Kidney (tissue), 14 donors: ENCODE measurements around the gene ITPKA. TPM values are rescaled to one million over a fixed set of nuclear protein-coding genes. Genes with fewer than 3 reads are reported as not detected.

Experiments used
- DNase-seq, 5 donors: peaks; one replicate each; pipeline ENCODE4 v3.0.0-alpha.2; 2013 to 2020
- FAIRE-seq: peaks from 2 replicates; lab custom pipeline; 2012; peaks lifted over from hg19 to GRCh38; lab: Jason Lieb, UNC
- H3K27ac ChIP-seq, 2 donors: one replicate each; pipeline ENCODE4 v1.7.0; 2013; ENCODE audit warnings: low read depth in 2 of 2, low read length in 2 of 2, inconsistent platforms in 1 of 2
- H3K27me3 ChIP-seq: one replicate; pipeline ENCODE4 v1.7.1; 2013; ENCODE audit warnings: low read length, inconsistent platforms; ENCODE audit not compliant: control insufficient read depth, insufficient read depth
- H3K36me3 ChIP-seq, 3 donors: one replicate each; pipeline versions ENCODE4 v1.7.0 to v1.7.1; 2013; ENCODE audit warnings: low read length in 3 of 3, control low read depth in 1 of 3, inconsistent platforms in 1 of 3; ENCODE audit not compliant: insufficient read depth in 3 of 3, control insufficient read depth in 2 of 3
- H3K4me1 ChIP-seq, 3 donors: one replicate each; pipeline versions ENCODE4 v1.7.0 to v1.7.1; 2013; ENCODE audit warnings: low read length in 3 of 3, inconsistent platforms in 1 of 3, low read depth in 1 of 3; ENCODE audit not compliant: control insufficient read depth in 2 of 3, insufficient read depth in 2 of 3
- H3K4me3 ChIP-seq, 3 donors: one replicate each; pipeline versions ENCODE4 v1.7.0 to v1.8.1; 2013; ENCODE audit warnings: low read length in 3 of 3, control low read depth in 1 of 3, inconsistent platforms in 1 of 3
- H3K9ac ChIP-seq, 3 donors: one replicate each; pipeline versions ENCODE4 v1.7.0 to v1.7.1; 2013; ENCODE audit warnings: low read length in 3 of 3, control low read depth in 1 of 3, inconsistent platforms in 1 of 3
- H3K9me3 ChIP-seq, 3 donors: one replicate each; pipeline versions ENCODE4 v1.7.0 to v1.7.1; 2013; ENCODE audit warnings: low read length in 3 of 3, control low read depth in 1 of 3, inconsistent platforms in 1 of 3; ENCODE audit not compliant: control insufficient read depth in 2 of 3, insufficient read depth in 1 of 3
- intact Hi-C: fragments of 100-400 bp; cut with DNase I; formaldehyde crosslinking; loops from one replicate; pipeline ENCODE4 v1.11.1; 2022
- polyA plus RNA-seq: library from polyadenylated mRNA; stranded (reverse); fragments of 350-450 nt; fragmentation: Illumina TruSeq; extraction: RNeasy Lipid Tissue Mini Kit (QIAGEN cat#74804); gene quantifications from one replicate; pipeline ENCODE4 v1.2.3, GENCODE V29; 2014; ENCODE audit warnings: low read depth, low replicate concordance; ENCODE audit not compliant: insufficient read depth
- total RNA-seq: library from RNA; stranded (reverse); fragmentation: NEBNext Ultra II Directional; extraction: Animal tissue kit (Norgen Biotek cat#: 25700); gene quantifications from one replicate; pipeline ENCODE4 v1.2.1, GENCODE V29; 2021
- TF ChIP-seq, protein P1 (sequence below): IDR thresholded peaks from 3 replicates; pipeline ENCODE4 v1.5.1; 2012; ENCODE audit warnings: mild to moderate bottlenecking, moderate library complexity, borderline replicate concordance; ENCODE audit not compliant: insufficient read depth; ENCODE audit errors: extremely low read depth
- donor health status: control.
- donor health status: control.
- donor health status: control.
- donor health status: control.
- donor health status: control.
- donor health status: DM: yes; HTN: yes; CAD: no.
- donor health status: Normal renal cell carcinoma (clear cell type).

The ITPKA gene
- total and polyA plus RNA-seq, 2 donors from 2014 or later, result 0.66 TPM; not detected in 1

DNA sequence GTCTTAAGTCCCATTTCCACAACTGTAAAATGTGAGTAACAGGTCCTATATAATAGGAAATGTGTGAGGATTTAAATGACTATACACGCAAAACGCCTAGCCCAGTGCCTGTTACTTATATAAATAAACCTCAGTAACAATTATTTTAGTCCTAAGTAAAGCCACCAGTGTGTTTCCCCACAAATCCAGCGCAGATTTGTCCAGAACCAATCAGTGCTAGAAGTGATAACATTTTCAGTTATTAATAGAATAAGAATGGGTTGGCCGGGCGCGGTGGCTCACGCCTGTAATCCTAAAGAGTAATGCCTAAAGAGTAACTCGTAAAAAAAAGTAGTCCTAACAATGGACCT is 49.8 kb downstream of the ITPKA start:
- FAIRE-seq, result no peak

DNA sequence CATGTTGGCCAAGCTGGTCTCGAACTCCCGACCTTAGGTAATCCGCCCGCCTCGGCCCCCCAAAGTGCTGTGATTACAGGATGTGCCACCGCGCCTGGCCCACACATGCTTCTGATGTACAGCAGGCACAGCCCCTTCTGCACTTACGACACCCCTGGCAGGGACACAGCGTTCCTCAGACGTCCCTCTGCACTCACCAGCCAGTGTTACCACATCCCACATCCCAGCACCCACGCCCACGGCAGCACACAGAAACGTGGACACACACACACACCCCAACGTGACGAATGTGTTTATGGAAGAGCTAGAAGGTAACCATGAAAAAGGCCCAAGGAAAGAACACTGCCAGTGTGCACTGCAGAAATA is 51.0 kb downstream of the ITPKA start:
- FAIRE-seq (no peak), DNase-seq (peak in 1 of 5 donors; percentile 61)
- Histone ChIP-seq H3K27me3 (no peaks in the 10 kb centered on the region), H3K9ac (no peak overlapping the region), H3K36me3 (no peaks in the 10 kb centered on the region), H3K9me3 (no peaks in the 10 kb centered on the region), H3K27ac (no peak overlapping the region), H3K4me1 (peaks cover 0 to 2% (median 0%) of the 10 kb centered on the region in 3 donors), H3K4me3 (peak overlapping the region in 1 of 3 donors; percentile 100)
- intact Hi-C loops, result no loop called here
- TF ChIP-seq, protein P1, sequence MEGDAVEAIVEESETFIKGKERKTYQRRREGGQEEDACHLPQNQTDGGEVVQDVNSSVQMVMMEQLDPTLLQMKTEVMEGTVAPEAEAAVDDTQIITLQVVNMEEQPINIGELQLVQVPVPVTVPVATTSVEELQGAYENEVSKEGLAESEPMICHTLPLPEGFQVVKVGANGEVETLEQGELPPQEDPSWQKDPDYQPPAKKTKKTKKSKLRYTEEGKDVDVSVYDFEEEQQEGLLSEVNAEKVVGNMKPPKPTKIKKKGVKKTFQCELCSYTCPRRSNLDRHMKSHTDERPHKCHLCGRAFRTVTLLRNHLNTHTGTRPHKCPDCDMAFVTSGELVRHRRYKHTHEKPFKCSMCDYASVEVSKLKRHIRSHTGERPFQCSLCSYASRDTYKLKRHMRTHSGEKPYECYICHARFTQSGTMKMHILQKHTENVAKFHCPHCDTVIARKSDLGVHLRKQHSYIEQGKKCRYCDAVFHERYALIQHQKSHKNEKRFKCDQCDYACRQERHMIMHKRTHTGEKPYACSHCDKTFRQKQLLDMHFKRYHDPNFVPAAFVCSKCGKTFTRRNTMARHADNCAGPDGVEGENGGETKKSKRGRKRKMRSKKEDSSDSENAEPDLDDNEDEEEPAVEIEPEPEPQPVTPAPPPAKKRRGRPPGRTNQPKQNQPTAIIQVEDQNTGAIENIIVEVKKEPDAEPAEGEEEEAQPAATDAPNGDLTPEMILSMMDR, result no peak

More for the DNA sequence above, 49.8 kb downstream of the ITPKA start:
- Histone ChIP-seq H3K27ac (peak overlapping the region in 1 of 2 donors; percentile 59), H3K9me3 (no peaks in the 10 kb centered on the region), H3K9ac (peak overlapping the region; percentile 92 to 99 (median 95)), H3K36me3 (no peaks in the 10 kb centered on the region), H3K4me3 (peak overlapping the region; percentile 84 to 100 (median 91)), H3K27me3 (no peaks in the 10 kb centered on the region), H3K4me1 (peaks cover 0 to 2% (median 0%) of the 10 kb centered on the region in 3 donors)
- TF ChIP-seq, protein P1, result no peak
- DNase-seq, result no peak
- intact Hi-C loops, result no loop called here

DNA sequence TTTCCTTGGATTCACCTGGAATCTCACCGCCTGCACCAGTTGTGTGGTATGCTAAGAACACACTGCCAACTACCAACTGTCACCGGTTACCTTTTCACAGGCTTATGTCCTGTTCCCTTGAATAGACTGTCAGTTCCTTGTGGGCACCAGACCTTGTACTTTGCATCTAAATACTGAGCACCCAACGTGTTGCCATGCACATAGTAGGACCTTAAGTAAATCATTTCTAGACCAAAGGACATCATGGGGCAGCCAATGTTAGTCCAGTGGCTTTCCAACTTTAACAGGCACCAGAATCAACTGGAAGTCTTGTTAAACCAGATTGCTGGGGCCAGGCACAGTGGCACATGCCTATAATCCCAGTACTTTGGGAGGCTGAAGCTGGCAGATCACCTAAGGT is 51.5 kb downstream of the ITPKA start:
- DNase-seq (no peak), FAIRE-seq (no peak)
- Histone ChIP-seq H3K27me3 (no peaks in the 10 kb centered on the region), H3K36me3 (no peaks in the 10 kb centered on the region), H3K27ac (no peak overlapping the region), H3K9ac (no peak overlapping the region), H3K9me3 (no peaks in the 10 kb centered on the region), H3K4me1 (peaks cover 0 to 2% (median 0%) of the 10 kb centered on the region in 3 donors), H3K4me3 (no peak overlapping the region)
- TF ChIP-seq, protein P1, result no peak
- intact Hi-C loops, result no loop called here
